Urinary bladder (tissue), 4 donors: ENCODE measurements around the gene SORCS2. TPM values are rescaled to one million over a fixed set of nuclear protein-coding genes. Genes with fewer than 3 reads are reported as not detected.

Experiments
- DNase-seq: peaks from one replicate; pipeline ENCODE4 v3.0.0-alpha.2; 2015; ENCODE audit errors: extremely low spot score
- H3K27ac ChIP-seq: one replicate; pipeline ENCODE4 v1.5.1; 2013; ENCODE audit warnings: low read depth, mild to moderate bottlenecking, moderate library complexity
- H3K36me3 ChIP-seq: one replicate; pipeline ENCODE4 v1.6.1; 2013; ENCODE audit warnings: mild to moderate bottlenecking, moderate library complexity; ENCODE audit not compliant: insufficient read depth
- H3K4me1 ChIP-seq: one replicate; pipeline ENCODE4 v1.6.1; 2013; ENCODE audit warnings: mild to moderate bottlenecking, moderate library complexity; ENCODE audit not compliant: insufficient read depth
- H3K4me3 ChIP-seq: one replicate; pipeline ENCODE4 v1.5.1; 2013; ENCODE audit warnings: low read depth, low read length
- WGBS: extraction: QIAGEN DNeasy Blood & Tissue Kit; methylation state at CpG from one replicate; pipeline ENCODE4 v1.1.7; 2013; 5-methylcytosine and 5-hydroxymethylcytosine counted together
- polyA plus RNA-seq: library from polyadenylated mRNA; stranded (reverse); fragments of 200-250 nt; gene quantifications from one replicate; pipeline ENCODE4 v1.2.3, GENCODE V29; 2013
- total RNA-seq: library from RNA; depleted of rRNA; stranded (reverse); fragments of >200 nt; gene quantifications from one replicate; pipeline ENCODE4 v1.2.3, GENCODE V29; 2014
- donor health status: healthy with polysubstance abuse.
- donor health status: healthy.

Gene SORCS2
- total and polyA plus RNA-seq, 2 donors: 5.3 to 10.8 TPM

DNA sequence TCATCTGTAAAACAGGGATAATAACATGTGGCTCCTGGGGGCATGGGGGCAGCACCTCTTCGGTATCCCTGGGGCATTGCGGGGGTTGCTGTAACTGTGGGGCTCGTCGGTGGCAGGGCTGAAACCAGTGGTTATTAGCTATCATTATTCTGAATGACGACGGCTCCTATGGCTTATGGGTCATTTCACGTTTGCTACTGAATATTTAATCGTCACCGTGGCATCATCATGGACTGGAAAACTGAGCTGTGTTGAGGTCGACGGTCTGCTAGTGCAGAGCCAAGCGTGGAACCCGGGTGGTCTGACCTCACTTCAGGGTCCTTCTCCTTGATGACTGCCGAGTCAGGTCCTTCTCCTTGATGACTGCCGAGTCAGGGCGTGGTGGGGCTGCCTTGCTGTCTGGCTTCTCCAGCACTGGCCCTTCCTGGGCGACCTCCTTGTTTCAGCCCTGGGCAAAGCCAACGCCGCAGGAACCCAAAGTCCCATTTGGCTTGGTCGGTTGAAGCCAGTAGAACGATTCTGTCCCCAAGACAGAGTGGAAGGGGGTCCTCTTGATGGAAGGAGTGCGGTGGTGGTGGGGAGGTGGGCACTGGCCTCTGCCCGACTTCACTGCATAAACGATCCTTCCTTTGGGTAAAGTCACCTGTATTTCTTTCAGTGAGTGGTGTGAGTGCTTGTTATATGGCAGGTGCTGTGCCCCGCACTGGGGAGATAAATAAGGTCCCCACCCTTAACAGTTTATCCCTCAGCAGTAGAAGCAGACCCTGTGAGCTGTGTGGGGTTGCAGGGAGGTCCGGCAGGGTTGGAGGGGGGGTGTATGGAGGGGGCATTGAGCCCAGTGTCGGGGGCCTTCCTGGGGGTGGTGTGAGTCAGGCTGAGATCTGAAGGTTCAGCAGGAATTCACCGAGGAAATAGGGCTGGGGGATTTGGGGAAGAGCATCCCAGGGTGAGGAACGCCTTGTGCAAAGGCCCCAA, 201.6 kb downstream of the SORCS2 start:
- Histone ChIP-seq H3K27ac (no peak overlapping the region), H3K4me1 (no peaks in the 10 kb centered on the region), H3K4me3 (no peak overlapping the region), H3K36me3 (no peaks in the 10 kb centered on the region)
- DNase-seq: no peak
- WGBS: 87% methylated on average over 29 of the region's 29 CpGs

DNA sequence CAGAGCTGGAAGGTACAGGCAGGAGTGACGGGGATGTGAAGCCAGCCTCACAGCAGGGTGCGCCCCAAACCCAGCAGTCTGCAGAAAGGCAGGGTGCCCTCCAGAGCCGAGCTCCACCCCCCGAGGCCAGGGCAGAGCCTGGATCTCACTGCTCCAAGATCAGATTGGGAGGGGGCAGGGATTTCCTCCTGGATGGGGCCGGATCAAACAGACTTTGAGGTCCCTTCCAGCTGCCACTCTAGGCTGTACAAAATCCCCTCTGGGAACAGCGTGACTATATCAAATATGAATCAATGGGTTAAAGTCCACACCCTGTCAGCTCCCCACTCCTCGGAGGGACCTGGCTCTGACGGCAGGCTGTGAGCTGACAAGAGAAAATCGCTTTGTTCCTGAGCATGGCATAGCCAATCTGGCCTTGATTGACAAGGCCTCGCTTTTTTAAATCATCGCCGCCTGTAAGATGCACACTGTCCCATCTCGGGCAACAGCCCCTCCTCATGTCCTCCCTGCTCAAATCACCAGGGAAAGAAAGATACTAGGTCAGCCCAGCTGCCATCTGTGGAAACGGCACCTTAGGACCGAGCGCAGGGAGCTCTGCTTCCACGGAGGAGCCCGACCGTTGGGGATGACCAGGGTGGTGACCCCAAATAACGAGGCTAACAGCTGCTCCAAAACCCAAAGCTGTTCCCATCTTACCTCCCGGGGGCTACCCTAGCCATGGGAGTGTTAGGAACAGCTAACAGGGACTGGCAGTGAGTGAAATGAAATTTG, 202.5 kb downstream of the SORCS2 start:
- no peak for DNase-seq
- H3K27ac ChIP-seq: no peak overlapping the region
- no peaks in the 10 kb centered on the region for H3K4me1 ChIP-seq
- WGBS: 83% methylated on average over 21 of the region's 21 CpGs
- H3K4me3 ChIP-seq: no peak overlapping the region
- no peaks in the 10 kb centered on the region for H3K36me3 ChIP-seq

- no peak overlapping the region for H3K27ac ChIP-seq
- no peak overlapping the region for H3K4me3 ChIP-seq
- H3K36me3 ChIP-seq: no peaks in the 10 kb centered on the region
- WGBS: 83% methylated on average over 8 of the region's 8 CpGs
- DNase-seq: no peak
- no peaks in the 10 kb centered on the region for H3K4me1 ChIP-seq
Observed at GRCh38 chr4:7395645-7396044, 203.3 kb downstream of the SORCS2 start.

- Histone ChIP-seq H3K27ac (no peak overlapping the region), H3K4me1 (no peaks in the 10 kb centered on the region), H3K4me3 (no peak overlapping the region), H3K36me3 (no peaks in the 10 kb centered on the region)
- 90% methylated on average over 14 of the region's 14 CpGs for WGBS
- DNase-seq: no peak
Observed at GRCh38 chr4:7396186-7396910, 204.0 kb downstream of the SORCS2 start.

DNA sequence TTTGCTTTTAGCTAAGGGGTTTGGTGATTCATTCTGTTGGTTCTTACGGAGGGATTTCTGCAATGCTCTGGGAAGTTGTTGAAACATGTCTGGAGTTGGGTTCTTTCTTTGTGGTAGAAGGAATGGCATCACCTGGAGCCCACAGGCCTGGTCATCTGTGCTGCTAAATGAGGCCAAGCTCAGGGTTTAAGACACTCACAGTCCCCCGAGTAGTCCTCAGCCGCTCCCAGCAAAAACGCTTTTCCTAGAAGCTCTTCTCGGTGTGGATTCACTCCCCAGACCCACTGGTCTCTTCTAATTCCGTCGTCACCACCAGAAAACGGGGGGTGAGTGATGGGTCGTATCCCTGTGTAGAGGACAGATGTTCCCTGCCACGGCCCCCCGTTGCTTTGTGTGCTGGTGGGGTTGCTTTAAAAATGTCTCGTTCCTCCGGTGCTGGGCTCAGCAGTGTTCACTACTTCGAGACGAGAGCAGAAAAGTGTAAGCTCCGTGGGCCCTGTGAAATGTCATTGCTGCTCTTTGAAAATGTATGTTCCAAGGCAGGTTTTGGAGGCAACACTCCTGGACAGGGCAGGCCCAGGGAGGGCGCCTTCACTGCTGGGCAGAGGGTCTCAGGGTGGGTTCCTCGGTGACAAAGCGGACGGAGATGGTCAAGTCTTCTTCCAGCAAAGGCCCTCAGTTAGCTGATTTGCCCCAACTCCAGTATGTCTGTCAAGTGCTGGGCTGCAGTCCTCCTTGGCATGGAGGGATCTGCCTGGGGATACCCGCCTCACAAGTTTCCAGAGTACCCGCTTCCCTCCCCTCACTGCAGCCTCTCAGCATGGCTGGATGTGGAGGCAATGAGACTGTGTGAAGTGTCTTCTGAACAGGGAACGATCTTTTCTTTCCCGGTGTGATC, 205.1 kb downstream of the SORCS2 start:
- no peak overlapping the region for H3K4me3 ChIP-seq
- no peaks in the 10 kb centered on the region for H3K4me1 ChIP-seq
- WGBS: 75% methylated on average over 24 of the region's 24 CpGs
- no peak overlapping the region for H3K27ac ChIP-seq
- no peak for DNase-seq
- H3K36me3 ChIP-seq: no peaks in the 10 kb centered on the region

GRCh38 chr4:7398104-7398423, 205.7 kb downstream of the SORCS2 start:
- Histone ChIP-seq H3K4me1 (no peaks in the 10 kb centered on the region), H3K4me3 (no peak overlapping the region), H3K36me3 (no peaks in the 10 kb centered on the region), H3K27ac (no peak overlapping the region)
- WGBS: 16% methylated on average over 6 of the region's 6 CpGs
- DNase-seq: no peak

DNA sequence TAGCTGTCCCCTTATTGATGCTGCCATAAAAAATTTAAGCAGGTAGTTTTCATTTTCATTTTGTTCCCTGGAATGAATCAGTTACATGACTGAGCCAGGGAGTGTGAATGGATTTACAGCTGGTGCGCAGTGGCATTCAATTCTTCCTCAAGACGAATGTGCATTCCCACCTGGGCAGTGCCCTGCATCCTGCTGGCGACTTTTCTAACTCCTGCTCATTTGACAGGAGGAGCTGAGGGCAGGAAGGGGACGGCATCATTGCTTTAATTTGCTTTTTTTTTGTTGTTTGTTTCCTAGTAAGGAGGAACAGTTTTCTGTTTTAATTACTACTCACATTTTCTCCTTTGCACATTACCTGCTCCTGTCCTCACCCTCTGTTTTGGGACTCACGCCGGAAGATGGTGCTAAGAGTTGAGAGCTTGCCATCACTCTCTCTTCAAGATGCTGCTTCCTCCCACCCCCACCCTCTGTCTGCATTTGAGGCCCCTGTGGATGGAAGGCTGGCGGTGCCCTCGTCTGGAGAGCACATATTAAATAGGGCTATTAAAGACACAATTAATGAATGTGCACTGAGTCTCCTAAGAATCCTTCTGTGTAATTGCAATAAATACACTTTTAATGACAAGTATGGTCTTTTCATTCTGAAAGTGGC, 206.6 kb downstream of the SORCS2 start:
- DNase-seq: no peak
- no peak overlapping the region for H3K4me3 ChIP-seq
- H3K36me3 ChIP-seq: no peaks in the 10 kb centered on the region
- 78% methylated on average over 8 of the region's 8 CpGs for WGBS
- H3K27ac ChIP-seq: no peak overlapping the region
- H3K4me1 ChIP-seq: no peaks in the 10 kb centered on the region

GRCh38 chr4:7399440-7400234, 207.3 kb downstream of the SORCS2 start:
- 90% methylated on average over 16 of the region's 16 CpGs for WGBS
- DNase-seq: no peak

DNA sequence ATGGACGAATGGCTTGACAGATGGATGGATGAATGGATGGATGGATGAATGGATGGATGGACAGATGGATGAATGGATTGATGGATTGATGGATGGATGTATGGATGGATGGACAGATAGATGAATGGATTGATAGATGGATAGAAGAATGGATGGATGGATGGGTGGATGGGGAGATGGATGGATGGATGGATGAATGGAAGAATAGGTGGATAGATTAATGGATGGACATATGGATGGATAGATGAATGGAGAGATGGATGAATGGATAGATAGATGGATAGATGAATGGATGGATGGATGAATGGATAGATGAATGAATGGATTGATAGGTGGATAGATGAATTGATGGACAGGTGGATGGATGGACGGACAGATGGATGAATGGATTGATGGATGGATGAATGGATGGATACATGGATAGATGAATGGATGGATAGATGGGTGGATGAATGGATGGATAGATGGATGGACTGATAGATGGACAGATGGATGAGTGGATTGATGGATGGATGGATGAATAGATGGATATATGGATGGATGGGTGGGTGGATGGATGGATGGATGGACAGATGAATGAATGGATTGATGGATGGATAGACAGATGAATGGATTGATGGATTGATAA, 208.4 kb downstream of the SORCS2 start:
- no peak overlapping the region for H3K4me3 ChIP-seq
- no peak overlapping the region for H3K27ac ChIP-seq
- WGBS: 89% methylated on average over 2 of the region's 2 CpGs
- H3K4me1 ChIP-seq: no peaks in the 10 kb centered on the region
- DNase-seq: no peak
- no peaks in the 10 kb centered on the region for H3K36me3 ChIP-seq

More at GRCh38 chr4:7399440-7400234, 207.3 kb downstream of the SORCS2 start:
- no peak overlapping the region for H3K27ac ChIP-seq
- no peaks in the 10 kb centered on the region for H3K36me3 ChIP-seq
- H3K4me3 ChIP-seq: no peak overlapping the region
- H3K4me1 ChIP-seq: no peaks in the 10 kb centered on the region

DNA sequence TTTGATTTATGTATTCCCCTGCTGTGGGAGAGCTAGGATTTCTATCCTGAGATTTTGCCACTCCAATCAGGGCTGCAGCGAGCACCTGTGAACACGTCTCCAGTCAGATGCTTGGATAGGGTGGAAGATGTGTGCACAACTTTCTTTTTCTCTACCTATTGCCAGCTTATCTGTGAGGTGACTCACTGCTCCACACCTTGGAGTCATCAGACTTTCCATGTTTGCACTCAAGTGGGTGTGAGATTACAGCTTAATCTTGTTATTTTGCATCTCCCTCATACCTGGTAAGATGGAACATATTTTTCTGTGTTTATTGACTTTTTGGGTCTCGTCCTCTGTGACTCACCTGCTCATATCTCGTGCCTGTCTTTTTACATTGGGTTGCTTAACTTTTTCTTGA, 210.2 kb downstream of the SORCS2 start:
- no peak overlapping the region for H3K4me3 ChIP-seq
- no peak for DNase-seq
- H3K36me3 ChIP-seq: no peaks in the 10 kb centered on the region
- 66% methylated on average over 4 of the region's 4 CpGs for WGBS
- no peaks in the 10 kb centered on the region for H3K4me1 ChIP-seq
- no peak overlapping the region for H3K27ac ChIP-seq

DNA sequence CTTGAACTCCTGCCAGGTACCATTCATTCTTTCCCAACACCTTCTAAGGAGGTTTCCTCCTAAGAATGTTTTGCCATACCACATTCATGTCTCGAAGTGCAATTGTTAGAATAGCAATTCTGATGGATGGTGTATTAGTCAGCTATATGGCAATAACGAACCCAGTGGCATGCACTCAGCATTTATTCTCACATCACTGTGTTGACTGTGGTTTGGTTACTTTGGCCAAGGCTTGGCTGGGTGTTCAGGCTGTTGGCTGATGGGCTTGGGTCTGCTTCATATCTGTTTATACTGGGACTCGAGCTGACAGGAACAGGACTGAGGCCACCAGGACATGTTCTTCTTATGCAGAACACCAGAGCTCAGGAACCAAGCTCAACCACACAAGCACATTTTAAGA, 210.7 kb downstream of the SORCS2 start:
- no peak for DNase-seq
- no peak overlapping the region for H3K27ac ChIP-seq
- 34% methylated on average over 3 of the region's 3 CpGs for WGBS
- H3K4me1 ChIP-seq: no peaks in the 10 kb centered on the region
- no peak overlapping the region for H3K4me3 ChIP-seq
- no peaks in the 10 kb centered on the region for H3K36me3 ChIP-seq
